ENCODE data around the gene TTLL3.
"Not testable (repeated sequence)": the region's sequence is repeated elsewhere in the genome, so short reads cannot be mapped to it uniquely, and the experiment has no call there.

TTLL3 gene

DNA sequence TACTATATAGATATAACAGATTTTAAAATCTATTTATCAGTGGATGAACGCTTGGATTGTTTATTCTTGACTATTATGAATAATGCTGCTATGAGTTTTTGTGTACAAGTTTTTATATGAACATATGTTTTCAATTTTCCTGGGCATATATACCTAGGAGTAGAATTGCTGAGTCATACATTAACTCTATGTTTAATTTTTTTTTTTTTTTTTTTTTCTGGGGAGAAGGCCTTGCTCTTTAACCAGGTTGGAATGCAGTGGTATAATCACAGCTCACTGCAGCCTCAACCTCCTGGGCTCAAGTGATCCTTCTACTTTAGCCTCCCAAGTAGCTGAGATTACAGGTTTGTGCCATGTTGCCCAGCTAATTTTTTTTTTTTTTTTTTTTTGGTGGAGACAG is 60.9 kb downstream of the TTLL3 start:
- no peak for DNase-seq

DNA sequence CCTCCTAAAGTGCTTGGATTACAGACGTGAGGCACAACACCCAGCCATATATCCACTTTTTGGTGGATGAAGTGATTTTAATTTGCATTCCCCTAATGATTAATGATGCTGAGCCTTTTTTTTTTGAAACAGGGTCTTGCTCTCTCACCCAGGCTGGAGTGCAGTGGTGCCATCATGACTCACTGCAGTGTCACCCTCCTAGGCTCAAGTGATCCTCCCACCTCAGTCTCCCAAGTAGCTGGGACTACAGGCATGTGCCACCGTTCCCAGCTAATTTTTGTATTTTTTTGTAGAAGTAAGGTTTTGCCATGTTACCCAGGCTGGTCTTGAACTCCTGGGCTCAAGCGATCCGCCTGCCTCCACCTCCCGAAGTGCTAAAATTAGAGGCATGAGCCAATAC is 62.0 kb downstream of the TTLL3 start:
- not testable (repeated sequence) for DNase-seq

DNA sequence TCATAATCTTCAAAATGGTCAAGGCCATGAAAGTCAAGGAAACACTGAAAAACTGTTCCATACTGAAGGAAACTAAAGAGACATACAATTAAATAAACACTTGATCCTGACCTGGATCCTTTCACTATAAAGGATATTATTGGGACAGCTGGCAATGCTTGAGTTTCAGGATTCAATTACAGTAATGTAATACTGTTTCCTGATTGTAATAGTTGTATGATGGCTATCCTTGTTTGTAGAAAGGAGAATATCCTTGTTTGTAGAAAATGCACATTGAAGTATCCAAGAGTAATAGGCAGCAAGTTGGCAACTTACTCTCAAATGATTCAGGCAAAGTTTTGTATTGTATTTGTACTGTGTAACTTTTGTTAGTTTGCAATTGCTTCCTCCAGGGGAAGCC is 65.4 kb downstream of the TTLL3 start:
- no peak for DNase-seq

DNA sequence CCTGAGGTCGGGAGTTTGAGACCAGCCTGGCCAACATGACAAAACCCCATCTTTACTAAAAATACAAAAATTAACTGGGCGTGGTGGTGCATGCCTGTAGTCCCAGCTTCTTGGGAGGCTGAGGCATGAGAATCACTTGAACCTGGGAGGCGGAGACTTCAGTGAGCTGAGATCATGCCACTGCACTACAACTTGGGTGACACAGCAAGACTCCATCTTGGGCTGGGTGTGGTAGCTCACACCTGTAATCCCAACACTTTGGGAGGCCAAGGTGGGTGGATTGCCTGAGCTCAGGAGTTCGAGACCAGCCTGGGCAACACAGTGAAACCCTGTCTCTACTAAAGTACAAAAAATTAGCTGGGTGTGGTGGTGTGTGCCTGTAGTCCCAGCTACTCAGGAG is 66.2 kb downstream of the TTLL3 start:
- DNase-seq = not testable (repeated sequence)

DNA sequence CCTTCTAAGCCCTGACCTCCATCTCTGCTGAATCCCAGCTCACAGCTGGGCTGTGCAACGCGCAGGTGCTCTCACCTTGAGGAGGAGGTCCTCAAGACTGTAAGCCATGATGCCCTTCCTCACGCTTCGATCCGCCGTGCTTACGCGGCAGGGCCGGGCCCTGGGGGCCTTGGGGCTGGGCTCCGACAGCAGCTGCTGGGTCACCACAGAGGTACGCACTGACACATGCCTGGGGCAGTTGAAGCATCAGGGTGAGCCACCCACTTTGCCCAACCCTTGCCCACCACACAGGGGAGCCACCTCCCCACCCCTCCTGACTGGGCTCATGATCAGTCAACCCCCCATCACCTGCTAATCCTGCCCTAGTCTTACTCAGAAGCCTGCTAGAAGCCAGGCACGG is 66.9 kb downstream of the TTLL3 start:
- no peak for DNase-seq

DNA sequence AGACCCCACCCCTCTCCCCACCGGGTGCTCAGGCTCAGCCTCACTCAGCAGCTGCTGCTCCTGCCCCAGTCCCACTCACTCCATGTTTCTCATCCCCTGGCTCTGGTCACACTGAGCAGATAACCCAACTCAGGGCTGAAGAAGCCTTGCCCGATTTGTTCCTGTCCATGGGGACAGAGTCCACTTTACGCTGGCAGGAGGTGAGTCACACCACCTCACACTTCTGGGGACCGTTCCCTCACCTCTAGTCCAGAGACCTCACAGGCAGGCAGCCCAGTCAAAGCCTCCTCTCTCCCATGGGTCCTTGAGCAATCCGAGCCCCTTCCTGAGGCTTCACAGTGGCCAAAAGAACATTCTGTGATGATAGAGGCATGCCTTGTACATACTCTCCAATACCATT is 68.6 kb downstream of the TTLL3 start:
- no peak for DNase-seq

DNA sequence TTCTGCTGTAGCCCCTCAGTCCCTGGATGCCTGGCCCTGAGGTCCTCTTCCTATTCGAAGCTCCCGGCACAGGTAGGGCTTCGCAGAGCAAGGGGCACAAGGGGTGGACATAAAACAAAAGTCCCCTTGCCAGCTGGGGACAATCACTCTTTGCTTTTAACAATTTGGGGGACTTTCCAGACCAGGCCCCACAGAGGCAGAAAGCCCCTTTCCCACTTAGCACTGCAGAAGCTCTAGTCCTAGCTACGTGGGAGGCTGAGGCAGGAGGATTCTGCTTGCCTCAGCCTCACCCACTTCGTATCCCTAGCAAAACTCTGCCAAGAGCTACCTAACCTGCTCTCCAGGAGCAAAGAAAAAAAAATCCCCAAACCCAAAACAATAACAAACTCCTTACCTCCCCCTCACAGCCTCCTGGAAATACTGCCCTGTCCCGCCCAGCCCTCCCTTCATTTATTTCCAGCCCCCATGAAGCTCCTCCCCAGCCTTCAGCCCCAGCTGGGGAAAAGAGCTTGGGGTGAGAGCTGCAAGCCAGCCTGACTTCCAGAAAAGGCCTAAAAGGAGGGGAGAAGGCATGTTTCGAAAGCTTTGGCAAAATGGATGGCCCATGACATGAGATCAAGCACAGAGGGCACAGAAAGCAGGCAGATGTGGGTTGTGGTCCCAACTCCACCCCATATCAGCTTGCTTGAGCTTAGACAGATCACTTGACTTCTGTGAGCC is 69.9 kb downstream of the TTLL3 start, which contains the start of gene CIDEC:
TSS of gene CIDEC (minus strand) at position 424 of the 720 bp plus-strand sequence. CDS start 1,767 bp downstream, outside the sequence.
- no peak for DNase-seq

DNA sequence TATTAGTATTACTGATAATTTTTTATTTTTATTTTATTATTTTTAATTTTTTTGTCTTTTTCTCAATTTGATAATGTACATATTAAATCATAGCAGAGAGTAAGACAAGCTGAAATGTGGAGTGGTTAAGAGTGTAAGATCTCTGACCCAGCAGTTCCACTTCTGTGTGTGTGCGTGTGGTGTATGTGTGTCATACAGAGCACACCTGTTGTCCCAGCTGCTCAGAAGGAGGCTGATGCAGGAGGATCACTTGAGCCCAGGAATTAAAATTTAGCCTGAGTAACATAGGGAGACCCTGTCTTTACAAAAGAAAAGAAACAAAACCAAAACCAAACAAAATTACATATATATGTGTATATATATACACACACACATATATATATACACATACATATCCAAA is 71.4 kb downstream of the TTLL3 start:
- no peak for DNase-seq

DNA sequence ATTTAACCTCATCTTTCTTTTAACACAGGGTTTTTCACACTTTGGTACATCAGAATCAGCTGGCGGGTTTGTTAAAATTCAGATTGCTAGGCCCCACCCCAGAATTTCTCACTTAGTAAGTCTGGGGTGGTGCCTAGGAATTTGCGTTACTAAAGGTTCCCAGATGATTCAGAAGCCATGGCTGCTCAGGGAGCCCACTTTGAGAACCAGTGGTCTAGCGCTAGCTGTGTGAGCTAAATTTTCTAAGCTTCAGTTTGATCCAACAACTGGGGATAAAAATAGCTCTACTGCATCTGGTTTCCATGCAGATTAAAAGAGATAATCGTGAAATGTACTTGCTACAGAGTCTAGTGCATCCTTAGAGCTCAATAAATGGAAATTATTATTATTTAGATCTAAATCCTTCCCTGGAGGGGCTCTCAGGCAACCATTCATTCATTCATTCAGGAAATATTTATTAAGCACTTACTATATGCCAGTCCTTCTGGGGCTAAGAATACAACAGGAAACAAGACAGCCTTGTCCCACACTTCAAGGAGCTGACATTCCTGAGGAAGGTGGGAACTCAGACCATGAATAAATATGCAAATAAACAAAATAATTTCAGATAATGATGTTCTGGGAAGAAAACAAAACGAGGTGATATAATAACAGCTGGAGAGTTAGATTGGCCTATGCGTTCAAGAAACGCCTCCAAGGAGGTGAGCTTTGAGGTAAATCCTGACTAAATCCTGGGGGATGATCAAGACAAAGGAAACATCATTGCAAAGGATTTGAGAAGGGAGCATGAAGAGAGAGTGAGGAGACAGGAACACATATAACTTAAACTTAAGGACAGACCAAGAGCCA is 73.9 kb downstream of the TTLL3 start:
- DNase-seq = no peak

DNA sequence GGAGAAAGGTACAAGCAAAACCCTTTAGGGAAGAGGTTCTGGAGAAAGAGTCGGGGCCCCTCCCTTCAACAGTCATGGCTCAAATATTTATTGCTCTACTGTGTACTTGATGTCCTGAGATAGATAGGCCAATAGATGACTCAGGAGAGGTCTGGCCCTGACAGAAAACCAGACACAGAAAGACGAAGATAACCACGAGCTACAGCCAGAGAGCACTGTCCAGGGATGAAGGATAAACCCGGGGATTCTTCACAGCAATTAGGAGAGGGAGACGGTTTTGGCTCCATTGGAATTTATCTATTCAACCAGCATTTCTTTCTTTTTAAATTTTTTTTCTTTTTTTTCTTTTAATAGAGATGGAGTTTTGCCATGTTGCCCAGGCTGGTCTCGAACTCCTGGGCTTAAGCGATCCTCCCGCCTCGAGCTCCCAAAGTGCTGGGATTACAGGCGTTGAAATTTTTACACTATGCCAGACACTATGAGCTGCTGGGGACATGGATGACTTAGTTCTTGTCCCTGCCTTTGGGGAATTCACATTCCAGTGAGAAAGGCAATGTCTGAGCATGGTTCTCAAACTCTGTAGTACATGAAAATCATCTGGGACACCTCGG is 74.6 kb downstream of the TTLL3 start:
- peak; percentile 97 for DNase-seq

Measured in islet precursor cell (in vitro differentiated cells).